T-helper 17 cell (primary cell): ENCODE measurements around the gene ZER1. TPM values are rescaled to one million over a fixed set of nuclear protein-coding genes. Genes with fewer than 3 reads are reported as not detected.
"Not testable (repeated sequence)": the region's sequence is repeated elsewhere in the genome, so short reads cannot be mapped to it uniquely, and the experiment has no call there.

Source experiments
- ATAC-seq: fragments of 150-1000 bp; cut with Tn5 transposase; 2 replicates; pipeline ENCODE4 v1.10.0; 2021; ENCODE audit warnings: mild to moderate bottlenecking, moderate library complexity
- DNase-seq, 3 donors: peaks; one replicate each; pipeline versions ENCODE4 v3.0.0 to v3.0.0-alpha.2; 2020 to 2021
- H3K9me3 ChIP-seq: one replicate; pipeline ENCODE4 v1.7.0; 2013; ENCODE audit warnings: low read length, mild to moderate bottlenecking; ENCODE audit not compliant: control insufficient read depth, poor library complexity, severe bottlenecking
- H3K27ac Mint-ChIP-seq: one replicate; pipeline ENCODE4 v1.8.0; 2022; ENCODE audit warnings: mild to moderate bottlenecking, moderate library complexity, mixed read lengths
- H3K27me3 Mint-ChIP-seq: one replicate; pipeline ENCODE4 v1.8.0; 2022; ENCODE audit warnings: mixed read lengths
- H3K36me3 Mint-ChIP-seq: one replicate; pipeline ENCODE4 v1.8.0; 2022; ENCODE audit warnings: low read depth, mixed read lengths
- H3K4me1 Mint-ChIP-seq: one replicate; pipeline ENCODE4 v1.8.0; 2022; ENCODE audit warnings: mild to moderate bottlenecking, mixed read lengths
- H3K4me3 Mint-ChIP-seq: one replicate; pipeline ENCODE4 v1.8.0; 2022; ENCODE audit warnings: mild to moderate bottlenecking, moderate library complexity, mixed read lengths
- total RNA-seq, 4 donors: library from RNA in 2 of 4; stranded (reverse) in 2 of 4; gene quantifications; one replicate each; pipeline ENCODE4 v1.2.3 and lab custom pipeline; 2022 to 2026

The ZER1 gene
- total RNA-seq, 2 donors from 2014 or later = 29.4 to 30.0 TPM

- no peak for DNase-seq
- Mint-ChIP-seq H3K27ac (no peak overlapping the region), H3K36me3 (peaks cover 7% of the 10 kb centered on the region), H3K27me3 (no peaks in the 10 kb centered on the region), H3K4me3 (no peak overlapping the region), H3K4me1 (peaks cover 11% of the 10 kb centered on the region)
- H3K9me3 ChIP-seq = no peaks in the 10 kb centered on the region
- ATAC-seq = no peak
Measured at GRCh38 chr9:128696923-128697707, 74.6 kb downstream of the ZER1 start.

- Mint-ChIP-seq H3K27me3 (no peaks in the 10 kb centered on the region), H3K4me1 (peaks cover 22% of the 10 kb centered on the region), H3K36me3 (peaks cover 9% of the 10 kb centered on the region), H3K4me3 (no peak overlapping the region), H3K27ac (peak overlapping the region; percentile 91)
- DNase-seq = no peak
- no peak for ATAC-seq
- H3K9me3 ChIP-seq = no peaks in the 10 kb centered on the region
Measured at GRCh38 chr9:128694344-128694743, 77.4 kb downstream of the ZER1 start.

GRCh38 chr9:128693738-128694137 is 78.0 kb downstream of the ZER1 start:
- not testable (repeated sequence) for DNase-seq, H3K36me3 Mint-ChIP-seq, H3K27me3 Mint-ChIP-seq, H3K4me3 Mint-ChIP-seq, H3K9me3 ChIP-seq, ATAC-seq
- peaks cover 22% of the 10 kb centered on the region for H3K4me1 Mint-ChIP-seq
- peak overlapping the region; percentile 91 for H3K27ac Mint-ChIP-seq

- Mint-ChIP-seq H3K27me3 (no peaks in the 10 kb centered on the region), H3K36me3 (peaks cover 9% of the 10 kb centered on the region), H3K4me3 (peak overlapping the region; percentile 100), H3K4me1 (peaks cover 35% of the 10 kb centered on the region), H3K27ac (peak overlapping the region; percentile 98)
- no peak for DNase-seq
- H3K9me3 ChIP-seq = no peaks in the 10 kb centered on the region
- ATAC-seq = peak; percentile 16
Measured at GRCh38 chr9:128690684-128691034, 81.1 kb downstream of the ZER1 start.

- ATAC-seq = peak; percentile 27
- Mint-ChIP-seq H3K4me3 (peak overlapping the region; percentile 100), H3K36me3 (peaks cover 9% of the 10 kb centered on the region), H3K27me3 (no peaks in the 10 kb centered on the region), H3K27ac (peak overlapping the region; percentile 98), H3K4me1 (peaks cover 41% of the 10 kb centered on the region)
- peak in 2 of 3 donors; percentile 57 to 58 for DNase-seq
- no peaks in the 10 kb centered on the region for H3K9me3 ChIP-seq
Measured at GRCh38 chr9:128689820-128690683, 81.7 kb downstream of the ZER1 start.

- no peaks in the 10 kb centered on the region for H3K9me3 ChIP-seq
- Mint-ChIP-seq H3K27me3 (no peaks in the 10 kb centered on the region), H3K36me3 (peaks cover 9% of the 10 kb centered on the region), H3K4me3 (peak overlapping the region; percentile 87), H3K4me1 (peaks cover 48% of the 10 kb centered on the region), H3K27ac (no peak overlapping the region)
- ATAC-seq (peak; percentile 24), DNase-seq (peak; percentile 44 to 59 (median 57))
Measured at GRCh38 chr9:128689293-128689774, 82.4 kb downstream of the ZER1 start.

- Mint-ChIP-seq H3K36me3 (peaks cover 7% of the 10 kb centered on the region), H3K4me1 (peaks cover 49% of the 10 kb centered on the region), H3K27me3 (no peaks in the 10 kb centered on the region), H3K27ac (peak within 1 kb of the TSS; percentile 98), H3K4me3 (peak within 1 kb of the TSS; percentile 100)
- no peaks in the 10 kb centered on the region for H3K9me3 ChIP-seq
- peak; percentile 83 for ATAC-seq
- DNase-seq = peak; percentile 90 to 95 (median 93)
Measured at GRCh38 chr9:128688501-128689292, 83.0 kb downstream of the ZER1 start, which contains the start of gene SET. Gene SET, plus strand, starts transcription at chr9:128689222. Its CDS starts 361 bp downstream, at chr9:128689583.

GRCh38 chr9:128687453-128687852 is 84.3 kb downstream of the ZER1 start:
- Mint-ChIP-seq H3K4me3 (no peak overlapping the region), H3K4me1 (peaks cover 48% of the 10 kb centered on the region), H3K36me3 (peaks cover 2% of the 10 kb centered on the region), H3K27me3 (no peaks in the 10 kb centered on the region), H3K27ac (peak overlapping the region; percentile 98)
- no peak for ATAC-seq
- DNase-seq = no peak
- H3K9me3 ChIP-seq = no peaks in the 10 kb centered on the region

- Mint-ChIP-seq H3K27ac (peak overlapping the region; percentile 98), H3K4me3 (peak overlapping the region; percentile 100), H3K4me1 (peaks cover 43% of the 10 kb centered on the region), H3K36me3 (peaks cover 2% of the 10 kb centered on the region), H3K27me3 (no peaks in the 10 kb centered on the region)
- DNase-seq (no peak), ATAC-seq (no peak)
- no peaks in the 10 kb centered on the region for H3K9me3 ChIP-seq
Measured at GRCh38 chr9:128685636-128686489, 85.9 kb downstream of the ZER1 start.

GRCh38 chr9:128684325-128685199 is 87.2 kb downstream of the ZER1 start:
- peak; percentile 46 to 67 (median 59) for DNase-seq
- Mint-ChIP-seq H3K36me3 (no peaks in the 10 kb centered on the region), H3K27me3 (no peaks in the 10 kb centered on the region), H3K27ac (peak overlapping the region; percentile 98), H3K4me3 (peak overlapping the region; percentile 100), H3K4me1 (peaks cover 38% of the 10 kb centered on the region)
- ATAC-seq = peak; percentile 48
- no peaks in the 10 kb centered on the region for H3K9me3 ChIP-seq

- Mint-ChIP-seq H3K4me3 (peak overlapping the region; percentile 100), H3K4me1 (peaks cover 38% of the 10 kb centered on the region), H3K27ac (peak overlapping the region; percentile 98), H3K36me3 (no peaks in the 10 kb centered on the region), H3K27me3 (no peaks in the 10 kb centered on the region)
- H3K9me3 ChIP-seq = no peaks in the 10 kb centered on the region
- ATAC-seq = no peak
- no peak for DNase-seq
Measured at GRCh38 chr9:128684065-128684324, 87.7 kb downstream of the ZER1 start.
